Stimulated activated CD4-positive, alpha-beta T cell treated with anti-CD3 and anti-CD28 coated beads, Interleukin-2, amount 100 ng/mL, for 48 hours (primary cell): ENCODE measurements around the gene SIK2.

Experiments
- DNase-seq, 2 donors: peaks; one replicate each; pipeline ENCODE4 v3.0.0-alpha.2; 2020

SIK2 gene

DNA sequence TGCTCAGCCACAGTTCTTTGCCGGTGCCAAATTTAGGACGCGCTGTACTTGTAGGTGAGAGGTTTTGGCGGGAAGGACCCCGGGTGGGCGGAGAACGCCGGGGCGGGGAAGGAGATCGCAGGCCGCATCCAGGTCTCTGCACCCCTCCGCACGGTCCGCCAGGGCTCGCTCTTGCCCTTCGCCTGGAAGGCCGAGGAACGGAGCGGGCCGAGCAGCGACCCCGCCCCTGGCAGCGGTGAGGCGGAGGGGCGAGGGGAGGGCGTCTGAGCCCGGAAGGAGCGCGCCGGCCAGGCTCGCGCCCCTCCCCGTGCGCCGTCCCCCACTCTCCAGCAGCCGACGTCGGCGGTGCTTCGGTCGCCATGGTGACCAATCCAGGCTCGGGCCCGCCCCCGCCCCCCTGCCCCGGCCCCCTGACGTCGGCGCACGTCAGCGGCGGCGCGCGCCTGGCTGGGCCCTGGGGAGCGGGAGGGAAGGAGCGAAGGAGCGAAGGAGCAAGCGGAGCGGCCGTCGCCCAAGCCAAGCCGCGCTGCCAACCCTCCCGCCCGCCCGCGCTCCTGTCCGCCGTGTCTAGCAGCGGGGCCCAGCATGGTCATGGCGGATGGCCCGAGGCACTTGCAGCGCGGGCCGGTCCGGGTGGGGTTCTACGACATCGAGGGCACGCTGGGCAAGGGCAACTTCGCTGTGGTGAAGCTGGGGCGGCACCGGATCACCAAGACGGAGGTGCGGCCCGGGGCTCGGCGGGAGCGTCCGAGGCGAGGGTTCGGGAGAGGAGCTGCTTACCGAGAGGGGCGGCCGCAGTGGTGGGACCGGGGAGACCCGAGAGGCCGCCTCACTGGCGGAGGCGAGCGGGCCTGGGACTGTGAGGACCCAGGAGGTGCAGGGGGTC is at the start of gene SIK2:
Gene SIK2 (plus strand): TSS at position 471 of the 886 bp plus-strand sequence. CDS start 115 bp downstream, at position 586.
- peak; percentile 83 to 87 for DNase-seq

DNA sequence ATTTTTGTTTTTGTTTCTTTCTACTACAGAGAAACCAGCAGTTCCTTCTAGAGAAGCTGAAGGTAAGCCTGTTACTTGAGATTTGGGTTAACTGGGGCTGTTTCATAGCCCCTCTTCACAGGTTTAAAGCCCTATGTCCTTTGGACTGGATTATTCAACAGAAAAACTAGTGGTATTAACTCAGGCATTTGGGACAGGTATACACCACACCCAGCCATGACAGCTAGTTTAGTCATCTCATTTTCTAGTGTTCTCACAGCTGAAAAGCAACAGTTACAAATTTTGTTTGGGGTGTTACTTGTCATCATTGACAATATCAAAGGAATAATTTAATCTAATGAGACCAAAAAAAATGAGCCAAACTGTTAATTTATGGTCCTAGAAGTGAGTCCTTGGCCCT is 47.7 kb upstream of the SIK2 start:
- DNase-seq, result no peak

DNA sequence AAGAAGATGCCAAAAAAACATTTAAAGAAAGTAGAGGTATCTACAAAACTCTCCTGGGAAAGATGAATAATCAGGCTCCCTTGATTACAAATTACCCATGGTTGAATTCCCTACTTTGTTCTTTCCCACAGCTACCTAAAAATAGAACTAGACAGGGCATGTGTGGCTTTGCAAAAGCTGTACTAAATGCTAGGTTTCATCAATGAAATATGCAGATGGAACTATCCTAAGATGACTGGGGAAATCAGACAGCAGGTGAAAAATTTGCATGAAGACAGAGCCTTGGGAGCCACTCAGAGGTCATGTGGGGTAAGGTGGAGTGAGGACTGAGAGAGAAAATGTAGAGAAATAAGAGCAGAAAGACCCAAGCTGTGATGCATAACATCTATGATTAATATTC is 47.0 kb upstream of the SIK2 start:
- no peak for DNase-seq

DNA sequence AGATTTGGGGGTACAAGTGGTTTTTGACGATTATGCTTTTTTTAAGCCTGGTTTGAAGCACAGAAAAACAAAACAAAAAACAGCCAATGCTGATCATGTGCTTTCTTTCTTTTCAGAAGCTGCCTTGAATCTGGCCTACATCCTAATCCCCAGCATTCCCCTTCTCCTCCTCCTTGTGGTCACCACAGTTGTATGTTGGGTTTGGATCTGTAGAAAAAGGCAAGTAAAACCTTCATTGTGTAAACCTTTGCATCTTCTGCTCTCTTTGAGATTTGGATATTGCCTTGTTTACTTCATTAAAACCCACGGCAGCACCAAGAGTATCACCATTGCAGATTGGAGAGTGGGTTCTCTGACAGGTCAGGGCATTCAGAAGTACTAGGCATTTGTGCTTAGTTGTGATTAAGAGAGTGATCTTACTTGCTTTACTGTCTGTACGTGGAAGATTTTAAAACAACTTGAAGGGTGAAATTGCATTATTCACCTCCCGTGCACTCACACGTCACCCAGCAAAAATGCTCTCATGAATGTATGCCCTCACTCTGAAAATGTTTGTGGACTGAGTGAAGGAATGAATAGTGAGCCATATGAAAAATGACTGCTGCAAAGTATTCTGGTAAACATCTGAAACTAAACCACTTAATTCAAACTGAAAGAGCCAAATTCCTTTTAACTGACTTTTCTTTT is 44.7 kb upstream of the SIK2 start:
- DNase-seq, result no peak

DNA sequence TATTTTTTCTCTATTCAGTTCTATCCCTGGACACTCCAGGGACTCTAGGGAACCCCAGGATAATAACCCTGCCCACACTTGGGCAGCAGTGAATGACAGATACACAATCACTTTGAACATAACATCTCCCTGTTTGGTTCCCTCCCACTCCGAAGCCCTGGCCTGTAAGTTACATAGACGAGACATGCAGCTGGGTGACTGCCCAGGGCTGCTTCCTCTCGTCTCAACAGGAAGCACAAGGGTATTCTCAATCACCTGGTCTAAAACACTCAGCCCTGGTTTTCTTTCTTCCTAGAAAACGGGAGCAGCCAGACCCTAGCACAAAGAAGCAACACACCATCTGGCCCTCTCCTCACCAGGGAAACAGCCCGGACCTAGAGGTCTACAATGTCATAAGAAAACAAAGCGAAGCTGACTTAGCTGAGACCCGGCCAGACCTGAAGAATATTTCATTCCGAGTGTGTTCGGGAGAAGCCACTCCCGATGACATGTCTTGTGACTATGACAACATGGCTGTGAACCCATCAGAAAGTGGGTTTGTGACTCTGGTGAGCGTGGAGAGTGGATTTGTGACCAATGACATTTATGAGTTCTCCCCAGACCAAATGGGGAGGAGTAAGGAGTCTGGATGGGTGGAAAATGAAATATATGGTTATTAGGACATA is 42.3 kb upstream of the SIK2 start:
- DNase-seq, result no peak

DNA sequence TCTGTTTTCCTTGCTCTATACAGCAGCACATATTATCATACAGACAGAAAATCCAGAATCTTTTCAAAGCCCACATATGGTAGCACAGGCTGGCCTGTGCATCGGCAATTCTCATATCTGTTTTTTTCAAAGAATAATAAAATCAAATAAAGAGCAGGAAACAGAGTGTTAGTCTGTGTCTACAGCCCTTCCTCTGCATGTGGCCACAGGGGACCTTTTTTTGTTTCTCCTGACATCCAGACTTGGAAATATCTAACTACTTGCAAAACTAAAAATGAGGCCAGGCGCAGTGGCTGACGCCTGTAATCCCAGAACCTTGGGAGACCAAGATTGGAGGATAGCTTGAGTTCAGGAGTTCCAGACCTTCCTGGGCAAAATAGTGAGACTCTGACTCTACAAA is 41.4 kb upstream of the SIK2 start:
- no peak for DNase-seq

DNA sequence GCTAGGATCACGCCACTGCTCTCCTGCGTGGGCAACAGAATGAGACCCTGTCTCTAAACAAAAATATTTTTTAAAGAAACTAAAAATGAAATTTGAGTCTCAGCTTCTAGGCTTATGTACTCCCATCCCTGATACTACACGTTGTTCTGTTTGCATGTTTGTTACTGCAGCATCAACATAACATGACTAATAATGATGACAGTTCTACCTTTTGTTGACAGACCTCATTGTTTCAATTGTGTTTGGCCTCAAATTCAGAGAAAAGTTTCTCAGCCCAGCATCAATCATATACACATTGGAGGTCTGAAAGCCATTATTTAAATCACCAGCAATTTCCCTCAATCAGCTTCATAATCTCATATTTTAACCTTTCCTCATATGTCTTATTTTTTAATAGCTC is 40.9 kb upstream of the SIK2 start:
- DNase-seq, result no peak

DNA sequence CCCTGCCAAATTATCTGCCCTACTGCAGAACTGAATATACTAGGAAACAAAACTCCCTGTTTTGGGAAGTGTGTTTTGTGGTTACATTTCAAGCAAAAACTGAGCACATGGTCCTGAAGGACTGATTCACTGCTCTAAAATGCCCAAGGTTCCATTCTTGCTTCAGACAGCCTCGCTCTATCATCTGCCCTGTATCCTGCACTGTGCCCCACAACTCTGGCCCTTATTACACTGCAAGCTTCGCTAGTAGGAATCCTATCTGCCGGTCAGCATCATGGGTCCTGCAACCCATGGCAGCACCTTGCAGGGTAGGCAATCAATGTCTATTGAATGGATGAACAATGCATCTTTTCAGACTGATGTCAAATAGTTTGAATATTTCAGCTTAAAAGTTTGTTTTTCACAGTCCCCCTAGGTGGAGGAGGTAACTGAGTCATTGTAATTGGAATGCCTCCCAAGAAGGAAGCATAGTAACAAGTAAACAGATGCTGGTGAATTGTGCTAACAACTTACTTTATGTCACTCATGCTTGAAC is 40.4 kb upstream of the SIK2 start:
- DNase-seq, result no peak

DNA sequence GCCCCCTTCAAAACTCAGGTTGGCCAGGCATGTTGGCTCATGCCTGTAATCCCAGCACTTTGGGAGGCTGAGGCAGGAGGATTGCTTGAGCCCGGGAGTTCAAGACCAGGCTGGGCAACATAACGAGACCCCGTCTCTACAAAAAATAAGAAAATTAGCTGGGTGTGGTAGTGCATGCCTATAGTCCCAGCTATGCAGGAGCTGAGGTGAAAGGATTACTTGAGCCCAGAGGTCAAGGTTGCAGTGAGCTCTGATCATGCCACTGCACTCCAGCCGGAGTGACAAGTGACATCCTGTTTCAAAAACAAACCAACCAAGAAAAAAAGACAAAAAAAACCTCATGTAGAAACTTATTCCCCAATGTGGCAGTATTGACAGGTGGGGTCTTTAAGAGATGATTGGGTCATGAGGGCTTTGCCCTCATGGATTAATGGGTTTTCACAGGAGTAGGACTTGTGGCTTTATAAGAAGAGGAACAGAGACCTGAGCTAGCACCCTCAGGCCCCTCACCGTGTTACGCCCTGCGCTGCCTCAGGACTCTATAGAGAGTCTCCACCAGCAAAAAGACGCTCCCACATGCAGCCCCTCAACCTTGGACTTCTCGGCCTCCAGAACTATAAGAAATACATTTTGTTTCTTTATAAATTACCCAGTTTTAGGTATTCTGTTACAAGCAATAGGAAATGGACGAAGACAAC is 39.4 kb upstream of the SIK2 start:
- no peak for DNase-seq

DNA sequence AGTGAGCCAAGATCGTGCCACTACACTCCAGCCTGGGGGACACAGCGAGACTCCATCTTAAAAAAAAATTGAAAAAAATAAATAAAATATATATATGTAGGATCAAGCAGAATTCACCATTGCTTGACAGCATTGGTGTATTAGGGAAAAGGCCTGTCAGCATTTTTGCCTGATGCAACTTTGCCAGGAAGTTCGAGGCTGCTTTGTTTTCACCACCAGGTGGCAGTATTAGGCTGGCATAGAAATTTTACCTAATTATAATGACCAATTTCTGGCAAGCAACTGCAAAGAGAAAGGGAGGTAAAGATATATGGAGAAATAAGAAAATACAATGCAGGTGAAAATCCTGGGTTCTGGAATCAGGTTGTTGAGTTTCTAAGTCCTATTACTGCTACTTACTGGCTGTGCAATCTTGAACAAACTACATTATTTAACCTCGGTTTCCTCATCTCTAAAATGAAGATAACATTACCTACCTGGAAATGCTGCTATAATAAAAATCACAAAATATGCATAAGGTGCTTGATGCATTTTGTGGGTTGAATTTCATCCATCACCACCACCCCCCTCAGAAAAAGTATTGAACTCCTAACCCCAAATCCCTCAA is 37.0 kb upstream of the SIK2 start:
- DNase-seq, result peak; percentile 60 to 62

DNA sequence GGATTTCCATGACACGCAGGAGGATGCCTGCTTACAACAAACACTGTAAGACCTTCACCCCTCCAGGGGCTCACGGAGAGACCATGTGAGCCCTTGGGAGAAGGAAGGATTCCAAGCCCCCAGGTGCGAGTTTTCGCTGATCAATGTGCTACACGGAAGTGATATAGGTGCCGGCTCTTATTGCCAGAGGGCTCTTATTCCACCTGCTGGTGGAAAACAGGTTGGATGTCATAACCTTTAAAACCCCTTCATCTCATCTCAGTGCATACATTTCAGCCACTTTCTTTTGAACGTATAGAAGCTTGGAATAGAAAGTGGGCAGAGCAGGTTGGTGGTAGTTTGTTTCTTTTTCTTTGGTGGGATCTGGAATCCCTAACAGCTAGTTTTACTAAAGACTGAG is 35.9 kb upstream of the SIK2 start:
- no peak for DNase-seq

DNA sequence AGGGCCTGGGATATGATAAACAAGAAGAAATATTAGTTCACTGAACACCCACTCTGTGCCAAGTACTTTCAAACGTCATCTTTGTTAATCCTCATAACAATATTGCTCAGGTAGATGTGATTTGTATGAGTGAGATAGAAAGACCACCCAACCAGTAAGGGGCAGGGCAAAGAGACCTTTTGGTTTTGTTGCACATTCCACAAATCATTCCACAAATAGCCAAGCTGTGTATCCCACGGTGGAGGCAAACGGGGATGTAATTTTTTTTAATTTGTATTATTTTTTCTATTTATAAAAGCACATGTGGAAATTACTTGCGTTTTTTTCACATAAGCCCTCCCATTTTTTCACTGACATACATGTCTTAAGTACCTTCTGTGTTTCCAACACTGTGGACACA is 32.8 kb upstream of the SIK2 start:
- no peak for DNase-seq

DNA sequence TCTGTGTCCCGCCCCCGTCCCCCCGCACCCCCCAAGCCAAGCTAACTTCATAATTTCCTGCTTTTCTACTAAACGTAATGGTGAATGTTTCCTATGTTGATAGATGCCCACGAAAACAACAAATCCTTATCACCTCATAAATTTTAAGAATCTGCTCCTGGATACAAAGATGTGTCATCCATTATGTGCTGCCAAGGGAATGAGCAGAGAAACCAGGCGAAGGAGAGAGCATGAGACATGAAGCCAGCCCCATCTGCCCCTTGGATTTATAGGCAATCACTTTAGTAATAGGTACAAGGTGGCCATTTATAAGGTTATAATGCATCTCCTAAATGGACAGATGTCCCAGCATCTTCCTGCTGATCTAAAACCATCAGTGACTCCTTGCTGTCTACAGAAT is 31.5 kb upstream of the SIK2 start:
- DNase-seq, result no peak

DNA sequence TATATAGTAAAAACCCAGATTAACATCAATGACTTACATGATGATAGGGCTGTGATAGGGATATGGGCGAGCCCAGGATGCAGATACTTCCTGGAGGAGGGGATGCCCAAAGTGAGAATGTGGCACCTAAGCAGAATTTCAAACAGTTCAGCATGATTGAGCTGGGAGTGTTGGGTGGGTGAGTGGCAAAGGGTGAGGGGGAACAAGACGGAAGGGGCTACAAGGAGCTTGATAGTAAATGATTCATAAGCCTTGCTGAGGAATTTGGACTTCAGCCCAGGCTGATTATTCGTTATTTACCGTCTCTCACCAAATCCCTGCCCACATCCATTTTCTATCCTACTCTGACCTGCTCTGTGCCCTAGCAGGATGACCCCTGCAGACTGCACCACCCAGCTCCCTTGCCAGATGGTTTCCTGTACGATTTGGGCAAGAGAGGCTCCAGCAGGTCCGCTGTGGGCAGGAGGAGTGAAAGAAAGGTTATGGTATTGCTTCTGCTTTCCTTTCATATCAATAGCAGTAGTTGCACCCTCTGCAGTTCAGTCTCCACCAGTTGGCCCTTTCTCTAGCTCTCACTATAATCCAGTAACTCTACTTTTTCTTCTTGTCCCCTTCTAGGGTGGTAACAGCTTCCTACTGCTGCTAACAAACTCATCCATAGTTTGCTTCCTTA is 30.3 kb upstream of the SIK2 start:
- DNase-seq, result no peak

DNA sequence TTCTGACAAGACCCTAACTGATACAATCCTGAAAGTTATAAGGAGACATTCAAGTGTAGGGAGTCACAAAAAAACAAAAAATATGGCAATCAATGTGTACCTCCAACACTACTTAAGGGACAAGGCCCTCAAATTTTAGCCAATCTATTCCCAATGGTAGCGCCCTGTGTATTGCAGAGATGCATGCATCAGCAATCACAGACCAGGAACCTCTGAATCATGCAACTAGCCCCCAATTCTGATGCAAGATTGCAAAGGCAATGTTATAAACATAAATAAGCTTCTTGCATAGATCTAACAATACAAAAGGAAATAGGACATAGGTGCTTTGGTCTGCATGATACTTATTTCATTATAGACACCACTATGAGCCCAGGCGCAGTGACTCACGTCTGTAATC is 29.7 kb upstream of the SIK2 start:
- DNase-seq, result no peak

DNA sequence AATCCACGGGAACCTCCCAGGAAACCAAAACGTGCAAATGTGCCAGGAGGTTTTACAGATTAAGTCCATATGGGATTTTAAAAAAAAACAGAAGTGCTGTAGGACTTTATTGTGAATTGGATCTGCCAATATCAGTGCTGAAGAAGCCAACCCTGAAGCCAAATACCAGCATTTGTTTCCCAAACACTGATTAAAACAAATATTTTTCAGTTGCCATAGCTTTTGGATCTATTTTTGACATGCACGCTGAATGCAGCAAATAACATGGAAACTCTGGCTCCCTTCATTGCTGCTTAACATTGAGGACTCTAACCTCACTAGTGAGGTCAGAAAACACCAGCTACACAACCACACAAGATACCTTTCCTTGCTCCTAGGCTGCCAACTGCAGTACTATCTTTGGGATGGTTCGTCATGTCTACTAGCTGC is 28.4 kb upstream of the SIK2 start:
- DNase-seq, result no peak

DNA sequence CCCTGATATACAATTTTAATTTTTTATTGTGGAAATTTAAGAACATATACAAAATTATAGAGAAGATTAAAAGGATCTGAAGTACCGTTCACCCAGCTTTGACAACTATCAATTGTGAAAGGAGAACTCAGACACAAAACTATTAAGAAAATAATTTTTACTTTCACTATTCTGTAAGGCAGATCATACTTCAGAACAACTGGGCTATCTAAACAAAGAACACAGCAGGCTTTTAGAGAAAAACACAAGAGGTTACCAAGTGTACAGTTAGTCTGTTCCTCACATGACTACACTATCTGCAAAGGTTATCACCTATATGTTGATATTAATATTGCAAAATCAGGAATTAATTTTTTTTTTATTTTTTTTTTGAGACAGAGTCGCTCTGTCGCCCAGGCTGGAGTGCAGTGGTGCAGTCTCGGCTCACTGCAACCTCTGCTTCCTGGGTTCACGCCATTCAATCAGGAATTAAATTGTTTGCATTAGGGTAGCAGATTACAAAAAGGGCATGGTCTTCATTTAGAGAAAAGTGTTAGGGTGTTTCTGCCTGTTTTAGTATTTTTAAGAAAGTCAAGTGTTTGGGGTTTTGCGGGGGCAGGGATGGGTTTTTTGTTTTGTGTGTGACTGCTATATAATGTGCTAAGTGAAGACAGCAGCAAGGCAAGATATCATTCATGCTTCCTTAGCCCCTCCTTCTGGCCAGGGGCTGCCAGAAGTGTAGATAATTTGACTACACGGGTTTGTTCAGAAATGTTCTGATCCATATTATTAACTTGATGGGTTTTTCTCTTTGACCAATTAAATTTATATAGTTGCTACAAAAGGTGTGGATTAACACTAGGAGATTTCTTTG is 27.6 kb upstream of the SIK2 start:
- DNase-seq, result no peak

DNA sequence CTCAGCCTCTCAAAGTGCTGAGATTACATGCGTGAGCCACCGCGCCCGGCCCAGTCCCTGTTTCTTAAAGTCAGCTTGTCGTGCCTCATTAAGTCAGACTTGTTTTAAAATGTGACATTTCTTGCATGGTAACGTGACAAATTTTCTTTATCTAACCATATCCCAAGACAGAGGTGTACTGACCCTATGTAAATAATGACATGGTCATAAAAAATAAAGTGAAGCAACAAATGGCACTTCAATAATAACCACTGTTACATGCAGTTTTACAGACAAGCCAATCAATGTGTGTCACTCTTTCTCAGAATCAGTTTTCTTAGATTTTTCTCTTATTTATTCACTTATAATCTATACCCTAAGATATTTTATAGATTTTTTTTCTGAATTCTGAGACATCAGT is 26.5 kb upstream of the SIK2 start:
- no peak for DNase-seq

DNA sequence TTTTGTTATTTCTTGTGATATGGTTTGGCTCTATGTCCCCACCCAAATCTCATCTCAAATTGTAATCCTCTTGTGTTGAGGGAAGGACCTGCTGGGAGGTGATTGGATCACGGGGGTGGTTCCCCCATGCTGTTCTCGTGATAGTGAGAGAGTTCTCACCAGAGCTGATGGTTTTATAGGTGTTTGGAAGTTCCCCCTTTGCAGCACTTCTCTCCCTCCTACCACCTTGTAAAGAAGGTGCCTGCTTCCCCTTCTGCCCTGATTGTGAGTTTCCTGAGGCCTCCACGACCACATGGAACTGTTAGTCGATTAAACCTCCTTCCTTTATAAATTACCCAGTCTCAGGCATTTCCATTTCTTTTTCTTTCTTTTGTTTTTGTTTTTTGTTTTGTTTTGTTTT is 24.4 kb upstream of the SIK2 start:
- no peak for DNase-seq

DNA sequence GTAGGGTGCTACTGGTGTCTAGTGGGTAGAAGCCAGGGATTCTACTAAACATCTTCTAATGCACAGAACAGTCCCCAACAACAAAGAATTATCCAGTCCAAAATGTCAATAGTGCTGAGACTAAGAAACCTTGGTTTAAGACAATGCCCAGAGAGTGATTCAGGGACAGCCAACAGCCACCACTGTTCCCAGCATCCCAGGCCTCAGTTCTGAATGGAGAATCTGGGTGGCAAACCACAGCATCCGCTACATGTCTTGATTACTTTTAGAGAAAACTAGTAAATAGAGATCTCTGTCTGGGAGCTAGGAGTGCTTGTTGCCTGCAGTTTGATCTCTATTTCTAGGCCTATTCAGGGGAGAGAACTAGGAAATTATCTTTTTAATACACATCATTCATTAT is 20.9 kb upstream of the SIK2 start:
- DNase-seq, result no peak

DNA sequence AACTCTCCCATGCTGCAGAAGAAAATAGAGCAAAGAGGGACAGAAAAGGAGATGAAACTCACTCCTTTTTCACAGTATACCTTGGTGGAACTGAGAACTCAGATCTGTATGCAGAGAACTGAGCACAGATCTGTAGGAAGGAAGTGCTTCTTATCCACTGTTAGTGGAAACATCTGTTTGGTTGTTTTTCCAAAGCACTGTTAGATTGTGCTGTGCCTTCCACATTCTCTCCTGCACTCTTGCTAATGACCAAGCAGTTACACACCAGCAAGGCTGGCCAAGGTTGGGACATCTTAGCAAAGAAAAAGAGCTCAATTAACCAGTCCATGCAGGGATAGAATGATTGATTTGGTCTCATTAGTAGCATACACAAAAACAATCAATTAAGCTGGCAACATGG is 20.1 kb upstream of the SIK2 start:
- no peak for DNase-seq
